Prostate gland (tissue), 2 donors: ENCODE results near the gene ACP1. TPM values are rescaled to one million over a fixed set of nuclear protein-coding genes. Genes with fewer than 3 reads are reported as not detected.

ENCODE experiments used
- DNase-seq: peaks from one replicate; pipeline ENCODE4 v3.0.0-alpha.2; 2019; ENCODE audit warnings: low spot score
- H3K27ac ChIP-seq, 2 donors: fragments of 200-600 bp; sonication (generic); 2 replicates each; pipeline ENCODE4 v1.5.1; 2017 to 2019
- H3K27me3 ChIP-seq: fragments of 200-600 bp; sonication (generic); replicated peaks from 2 replicates; pipeline ENCODE4 v1.5.1; 2019; ENCODE audit not compliant: insufficient read depth
- H3K36me3 ChIP-seq, 2 donors: fragments of 200-600 bp; sonication (generic); 1 replicate in 1 of 2; 2 replicates in 1 of 2; pipeline versions ENCODE4 v1.5.1 to v1.8.1; 2017 to 2019
- H3K4me1 ChIP-seq: fragments of 200-600 bp; sonication (generic); replicated peaks from 2 replicates; pipeline ENCODE4 v1.5.1; 2019
- H3K4me3 ChIP-seq, 2 donors: fragments of 200-600 bp; sonication (generic); 2 replicates each; pipeline ENCODE4 v1.5.1; 2017 to 2019
- H3K9me3 ChIP-seq: fragments of 200-600 bp; sonication (generic); 2 replicates; pipeline ENCODE4 v1.5.1; 2017
- POLR2A ChIP-seq: fragments of 450-650 bp; IDR thresholded peaks from one replicate; pipeline ENCODE4 v1.6.1; 2016; ENCODE audit warnings: antibody characterized with exemption, mild to moderate bottlenecking
- POLR2AphosphoS5 ChIP-seq: sonication (generic); formaldehyde crosslinking; IDR thresholded peaks from one replicate; pipeline ENCODE4 v1.6.1; 2017; ENCODE audit warnings: antibody characterized with exemption
- WGBS: methylation state at CpG from one replicate; pipeline ENCODE4 v1.1.5; 2018; 5-methylcytosine and 5-hydroxymethylcytosine counted together
- intact Hi-C: fragments of 100-400 bp; cut with DNase I; formaldehyde crosslinking; loops from one replicate; pipeline ENCODE4 v1.14.2; 2022
- total RNA-seq, 2 donors: library from RNA; depleted of rRNA; stranded (reverse); fragments of >200 nt; gene quantifications; one replicate each; pipeline ENCODE4 v1.1.0, GENCODE V29; 2016
- TF ChIP-seq, protein P1 (sequence below), 4 experiments: fragments of 200-600 bp in 2 of 4; fragments of 450-650 bp in 2 of 4; sonication (generic) in 2 of 4; IDR thresholded peaks; 1 replicate in 3 of 4; 2 replicates in 1 of 4; pipeline ENCODE4 v1.5.1; 2016 to 2019; ENCODE audit warnings: antibody characterized with exemption in 4 of 4, mild to moderate bottlenecking in 2 of 4, moderate library complexity in 2 of 4

The ACP1 gene
- total RNA-seq, 2 donors from 2014 or later, result 96.9 to 116 TPM

DNA sequence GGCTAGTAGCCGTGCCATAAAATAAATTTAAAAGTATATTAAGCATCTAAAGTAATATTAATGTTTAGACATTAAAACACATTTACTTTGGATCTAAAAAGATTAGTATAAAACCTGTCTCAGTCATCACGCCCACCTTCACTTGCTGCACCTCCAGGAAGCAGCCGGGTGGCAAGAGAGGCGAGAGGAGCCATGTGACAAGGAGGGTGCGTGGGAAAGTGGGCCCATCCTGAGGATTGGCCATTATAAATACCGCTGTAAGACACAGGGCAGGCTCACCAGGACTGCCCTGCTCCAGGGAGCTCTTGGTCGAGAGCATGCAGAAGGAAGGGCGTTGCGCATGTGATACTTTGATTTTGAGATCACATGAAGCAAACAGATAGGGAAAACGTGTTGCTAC, 57.6 kb downstream of the ACP1 start:
- TF ChIP-seq, protein P1, sequence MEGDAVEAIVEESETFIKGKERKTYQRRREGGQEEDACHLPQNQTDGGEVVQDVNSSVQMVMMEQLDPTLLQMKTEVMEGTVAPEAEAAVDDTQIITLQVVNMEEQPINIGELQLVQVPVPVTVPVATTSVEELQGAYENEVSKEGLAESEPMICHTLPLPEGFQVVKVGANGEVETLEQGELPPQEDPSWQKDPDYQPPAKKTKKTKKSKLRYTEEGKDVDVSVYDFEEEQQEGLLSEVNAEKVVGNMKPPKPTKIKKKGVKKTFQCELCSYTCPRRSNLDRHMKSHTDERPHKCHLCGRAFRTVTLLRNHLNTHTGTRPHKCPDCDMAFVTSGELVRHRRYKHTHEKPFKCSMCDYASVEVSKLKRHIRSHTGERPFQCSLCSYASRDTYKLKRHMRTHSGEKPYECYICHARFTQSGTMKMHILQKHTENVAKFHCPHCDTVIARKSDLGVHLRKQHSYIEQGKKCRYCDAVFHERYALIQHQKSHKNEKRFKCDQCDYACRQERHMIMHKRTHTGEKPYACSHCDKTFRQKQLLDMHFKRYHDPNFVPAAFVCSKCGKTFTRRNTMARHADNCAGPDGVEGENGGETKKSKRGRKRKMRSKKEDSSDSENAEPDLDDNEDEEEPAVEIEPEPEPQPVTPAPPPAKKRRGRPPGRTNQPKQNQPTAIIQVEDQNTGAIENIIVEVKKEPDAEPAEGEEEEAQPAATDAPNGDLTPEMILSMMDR (IDR thresholded peaks at IDR 0.05), result no peak
- no peak for TF ChIP-seq POLR2AphosphoS5
- TF ChIP-seq POLR2A, result no peak
- intact Hi-C loops, result no loop called here
- DNase-seq, result no peak
- Histone ChIP-seq H3K36me3 (no peaks in the 10 kb centered on the region), H3K27ac (no peak overlapping the region), H3K9me3 (no peaks in the 10 kb centered on the region), H3K4me1 (no peaks in the 10 kb centered on the region), H3K4me3 (no peak overlapping the region), H3K27me3 (no peaks in the 10 kb centered on the region)
- 74% methylated on average over 10 of the region's 10 CpGs for WGBS

- TF ChIP-seq, protein P1 (IDR thresholded peaks at IDR 0.05), result no peak
- Histone ChIP-seq H3K36me3 (no peaks in the 10 kb centered on the region), H3K27ac (no peak overlapping the region), H3K4me1 (no peaks in the 10 kb centered on the region), H3K9me3 (no peaks in the 10 kb centered on the region), H3K4me3 (no peak overlapping the region), H3K27me3 (no peaks in the 10 kb centered on the region)
- DNase-seq, result no peak
- 83% methylated on average over 9 of the region's 9 CpGs for WGBS
- intact Hi-C loops, result no loop called here
These were observed 58.3 kb downstream of the ACP1 start for GRCh38 chr2:323035-323434.

Other genes with a start within 250 kb of the ACP1 start
- 10 to 100 TPM in 1 of 2 donors, 1 to 10 TPM in 1; 7.3 to 17.7 TPM for gene FAM110C, start 218.4 kb upstream of the ACP1 start, total RNA-seq
- gene SH3YL1, start 915 bp upstream of the ACP1 start, total RNA-seq, result 100 to 1,000 TPM in 1 of 2 donors, 10 to 100 TPM in 1; 72.4 to 117 TPM
- 10 to 100 TPM in 1 of 2 donors, 1 to 10 TPM in 1; 2.6 to 22.6 TPM for gene ALKAL2, start 23.1 kb downstream of the ACP1 start, total RNA-seq